ENCODE measurements around the gene LRCOL1. TPM values are rescaled to one million over a fixed set of nuclear protein-coding genes. Genes with fewer than 3 reads are reported as not detected.

LRCOL1 gene
- total RNA-seq (2022; extraction: Qiagen RNA extraction) = not detected in 5 replicates

DNA sequence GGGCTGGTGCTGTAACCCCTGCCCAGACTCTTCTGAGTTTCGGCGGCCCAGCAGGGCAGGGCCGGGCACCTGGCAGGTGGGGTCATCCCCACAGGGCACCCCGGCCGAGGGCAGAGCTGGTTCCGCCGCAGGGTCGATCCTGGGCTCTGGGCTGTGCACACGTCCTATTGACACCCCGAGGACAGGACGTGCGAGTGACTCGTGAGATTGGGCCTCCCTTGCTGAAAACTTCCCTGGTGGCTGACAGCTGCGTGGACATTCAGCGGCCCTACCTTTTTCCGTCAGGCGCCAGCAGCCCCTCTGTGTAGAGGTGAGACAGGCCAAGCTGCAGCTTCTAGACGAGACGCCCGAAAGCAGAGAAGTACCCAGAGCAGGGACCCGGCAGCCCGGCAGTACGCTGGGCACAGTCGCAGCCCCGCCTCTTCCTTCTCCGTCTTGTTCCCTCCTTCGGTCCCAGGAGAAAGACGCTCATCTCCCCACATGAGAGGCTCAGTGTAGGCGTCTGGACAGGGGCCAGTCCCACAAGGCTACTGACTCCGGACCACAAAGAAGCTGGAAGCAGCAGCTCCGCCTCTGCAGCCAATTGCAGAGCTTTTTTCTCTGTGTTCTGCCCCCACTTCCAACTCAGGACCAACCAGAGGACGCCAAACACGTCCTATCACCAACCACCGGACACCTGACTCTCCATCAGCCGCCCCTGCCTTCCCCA lies at the start of gene LRCOL1:
LRCOL1 (minus strand) TSS at position 532 of the 709 bp plus-strand sequence. CDS start 4,331 bp downstream, outside the sequence.

DNA sequence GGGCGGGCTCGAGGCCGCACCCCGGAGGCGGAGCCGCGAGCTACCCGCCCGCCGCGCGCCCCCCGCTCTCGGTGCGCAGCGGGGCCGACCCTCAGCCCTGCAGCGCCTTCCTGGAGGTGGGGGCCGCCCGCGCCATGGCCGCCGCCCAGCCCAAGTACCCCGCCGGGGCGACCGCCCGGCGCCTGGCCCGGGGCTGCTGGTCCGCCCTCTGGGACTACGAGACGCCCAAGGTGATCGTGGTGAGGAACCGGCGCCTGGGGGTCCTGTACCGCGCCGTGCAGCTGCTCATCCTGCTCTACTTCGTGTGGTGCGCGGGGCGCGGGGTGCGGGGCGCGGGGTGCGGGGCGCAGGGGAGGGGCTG lies 8.3 kb upstream of the LRCOL1 start, which contains the start of gene P2RX2:
P2RX2 (plus strand) TSS at position 94 of the 361 bp plus-strand sequence; CDS start at position 135, 41 bp downstream.

Other genes with a start within 250 kb of the LRCOL1 start
- 58.1 to 94.9 TPM (median 85.7 TPM) in 5 replicates for gene FBRSL1, start 120.4 kb downstream of the LRCOL1 start, total RNA-seq (2022; extraction: Qiagen RNA extraction)
- not detected in 5 replicates for gene P2RX2, start 8.2 kb upstream of the LRCOL1 start, total RNA-seq (2022; extraction: Qiagen RNA extraction)
- gene POLE, start 76.8 kb upstream of the LRCOL1 start, total RNA-seq (2022; extraction: Qiagen RNA extraction) = 40.4 to 48.6 TPM (median 43.5 TPM) in 5 replicates
- gene PXMP2, start 77.0 kb upstream of the LRCOL1 start, total RNA-seq (2022; extraction: Qiagen RNA extraction) = 20.9 to 32.0 TPM (median 31.5 TPM) in 5 replicates
- gene PGAM5, start 100.3 kb upstream of the LRCOL1 start, total RNA-seq (2022; extraction: Qiagen RNA extraction) = 42.4 to 60.3 TPM (median 57.7 TPM) in 5 replicates
- gene ANKLE2, start 151.2 kb upstream of the LRCOL1 start, total RNA-seq (2022; extraction: Qiagen RNA extraction) = 70.2 to 80.7 TPM (median 79.7 TPM) in 5 replicates
- 18.9 to 24.4 TPM (median 22.3 TPM) in 5 replicates for gene GOLGA3, start 218.3 kb upstream of the LRCOL1 start, total RNA-seq (2022; extraction: Qiagen RNA extraction)

Measured in A549 treated with CORT108297 at 1 μM for 4 hours (cell line).